Measurements from ENCODE around the gene CHD3. TPM values are rescaled to one million over a fixed set of nuclear protein-coding genes. Genes with fewer than 3 reads are reported as not detected.
A peak's percentile ranks its signal among the peaks of the same experiment; 100 is the strongest.

Gene CHD3
- total and polyA plus RNA-seq, 8 donors: 35.9 to 143 (median 45.3) TPM

GRCh38 chr17:7854851-7855659 lies 33.5 kb upstream of the CHD3 start, which contains the start of gene TMEM88:
TMEM88 (plus strand) TSS chr17:7855066; CDS start chr17:7855075, 9 bp downstream.
- ATAC-seq: no peak
- H3K4me1 ChIP-seq: peaks cover 0 to 17% (median 9%) of the 10 kb centered on the region in 3 donors

DNA sequence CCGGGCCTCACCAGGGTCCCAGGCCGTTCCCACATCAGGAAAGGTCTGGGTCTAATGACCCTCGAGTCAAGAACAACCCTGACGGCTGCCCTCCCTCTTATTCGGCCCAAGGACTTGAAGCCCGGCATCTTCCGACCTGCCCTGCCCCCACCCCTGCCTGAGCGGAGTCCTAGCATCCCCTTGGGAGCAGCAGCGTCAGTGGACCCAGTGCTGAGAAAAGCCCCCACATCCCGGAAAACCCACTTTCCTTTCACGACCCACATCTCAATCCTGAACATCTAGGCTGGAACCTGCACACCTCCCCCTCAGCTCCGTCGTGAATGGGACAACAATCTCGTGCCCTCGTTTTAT lies 33.0 kb upstream of the CHD3 start:
- H3K9me3 ChIP-seq: no peaks in the 10 kb centered on the region
- peaks cover 0 to 6% (median 0%) of the 10 kb centered on the region in 3 donors for H3K36me3 ChIP-seq
- no peaks in the 10 kb centered on the region for H3K27me3 ChIP-seq
- FAIRE-seq: no peak
- H3K4me1 ChIP-seq: peaks cover 0 to 17% (median 9%) of the 10 kb centered on the region in 3 donors
- intact Hi-C loops (cut with DNase I): loop anchor here in 1 of 3 donors (10.0 kb wide), 1 partner anchor 111 kb away; no protein-coding TSS in a partner anchor
- H3K27ac ChIP-seq: peak overlapping the region in 2 of 4 donors; percentile 21 to 78
- H3K4me3 ChIP-seq: peak overlapping the region in 1 of 4 donors; percentile 53
- no peak for ATAC-seq
- WGBS, 2 donors: 45 to 48% methylated on average over 15 of the region's 15 CpGs
- peak in 2 of 6 donors; percentile 35 to 38 for DNase-seq
- TF ChIP-seq CTCF (IDR thresholded peaks at IDR 0.05): no peak

More at GRCh38 chr17:7854851-7855659, 33.5 kb upstream of the CHD3 start, which contains the start of gene TMEM88:
- DNase-seq (peak; percentile 32 to 81 (median 55)), FAIRE-seq (no peak)
- no peak for TF ChIP-seq CTCF (IDR thresholded peaks at IDR 0.05)
- Histone ChIP-seq H3K4me3 (peak within 1 kb of the TSS in 1 of 4 donors; percentile 53), H3K27ac (peak within 1 kb of the TSS in 2 of 4 donors; percentile 21 to 78), H3K36me3 (peaks cover 0 to 11% (median 0%) of the 10 kb centered on the region in 3 donors), H3K27me3 (no peaks in the 10 kb centered on the region), H3K9me3 (no peaks in the 10 kb centered on the region)
- intact Hi-C loops (cut with DNase I): loop anchor here in 2 of 3 donors (5.0 to 10.0 kb wide), 2 partner anchors 110 to 113 kb away; no protein-coding TSS in a partner anchor
- WGBS, 2 donors: 75 to 83% methylated on average over 52 to 57 of the region's 57 CpGs

DNA sequence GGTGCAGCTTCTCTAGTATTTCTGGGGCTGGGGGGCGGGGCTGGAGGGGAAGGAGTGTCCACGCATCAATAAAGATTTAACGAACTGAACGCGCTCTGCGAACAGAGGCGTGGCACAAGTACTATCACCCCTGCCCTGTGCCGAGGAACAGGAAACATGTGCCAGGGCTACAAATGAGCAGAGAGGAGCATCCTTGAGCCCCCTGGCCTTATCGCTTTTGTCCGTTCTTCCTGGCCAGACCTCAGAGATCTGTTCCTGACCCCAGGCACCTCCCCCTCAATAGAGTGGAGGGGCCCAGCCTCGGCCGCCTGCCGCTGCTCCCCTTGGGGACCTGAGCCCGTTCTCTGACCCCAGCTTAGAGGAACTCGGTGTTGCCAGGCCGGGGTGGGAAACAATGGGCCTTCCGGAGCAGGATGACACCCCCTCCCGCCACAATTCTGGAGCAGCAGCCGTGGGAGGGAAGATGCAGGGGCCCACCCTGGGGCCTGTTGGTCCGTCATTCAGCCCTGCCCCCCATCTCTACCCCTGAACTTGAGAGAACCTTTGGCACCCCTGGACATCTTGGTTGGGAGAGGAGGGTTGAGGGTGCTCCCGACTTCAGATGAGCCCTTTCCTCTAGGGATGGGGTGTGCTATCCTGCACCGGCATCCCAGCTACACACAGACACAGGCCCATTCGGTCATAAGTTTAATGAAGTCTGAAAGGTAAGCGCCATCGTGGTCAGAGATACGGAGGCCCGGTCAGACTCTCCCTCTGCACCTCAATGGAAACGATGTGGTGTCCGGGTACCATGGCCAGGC lies 32.4 kb upstream of the CHD3 start:
- DNase-seq (peak; percentile 49 to 80 (median 58)), FAIRE-seq (no peak), ATAC-seq (no peak)
- no peak for TF ChIP-seq CTCF (IDR thresholded peaks at IDR 0.05)
- intact Hi-C loops (cut with DNase I): loop anchor here in 1 of 3 donors (10.0 kb wide), 1 partner anchor 111 kb away; no protein-coding TSS in a partner anchor
- Histone ChIP-seq H3K27me3 (no peaks in the 10 kb centered on the region), H3K9me3 (no peaks in the 10 kb centered on the region), H3K4me3 (peak overlapping the region; percentile 41 to 82 (median 59)), H3K36me3 (peaks cover 0 to 6% (median 0%) of the 10 kb centered on the region in 3 donors), H3K27ac (peak overlapping the region; percentile 75 to 80 (median 77)), H3K4me1 (peaks cover 0 to 17% (median 9%) of the 10 kb centered on the region in 3 donors)
- WGBS, 2 donors: 24 to 31% methylated on average over 29 of the region's 29 CpGs

- peak; percentile 97 for FAIRE-seq
- Histone ChIP-seq H3K4me3 (peak within 1 kb of the TSS; percentile 41 to 82 (median 59)), H3K4me1 (peaks cover 0 to 17% (median 9%) of the 10 kb centered on the region in 3 donors), H3K9me3 (no peaks in the 10 kb centered on the region), H3K36me3 (peaks cover 0 to 6% (median 0%) of the 10 kb centered on the region in 3 donors), H3K27ac (peak within 1 kb of the TSS; percentile 75 to 80 (median 77)), H3K27me3 (no peaks in the 10 kb centered on the region)
- peak; percentile 83 to 92 (median 86) for ATAC-seq
- peak; percentile 89 to 99 (median 96) for DNase-seq
- intact Hi-C loops (cut with DNase I): loop anchor here in 1 of 3 donors (10.0 kb wide), 1 partner anchor 112 kb away; no protein-coding TSS in a partner anchor
- 0 to 1% methylated on average over 64 of the region's 64 CpGs for WGBS, 2 donors
- peak in 1 of 4 donors; percentile 15 for TF ChIP-seq CTCF (IDR thresholded peaks at IDR 0.05)
Observed at GRCh38 chr17:7856811-7857712, 31.5 kb upstream of the CHD3 start, which contains the start of gene NAA38. NAA38 (minus strand) TSS chr17:7857559; CDS start chr17:7857463, 96 bp downstream.

All from pancreas (tissue), 10 donors.